Left colon (tissue), 2 donors: Measurements from ENCODE around the gene NDUFS5. TPM values are rescaled to one million over a fixed set of nuclear protein-coding genes. Genes with fewer than 3 reads are reported as not detected.

Source experiments
- total RNA-seq, 2 donors: library from RNA; stranded (reverse); fragmentation: NEBNext Ultra II Directional; extraction: Animal tissue kit (Norgen Biotek cat#: 25700); gene quantifications; one replicate each; pipeline ENCODE4 v1.2.1, GENCODE V29; 2021
- donor health status: DM: no; HTN: no; CAD: no.
- donor health status: DM: yes; HTN: yes; CAD: no.

Gene NDUFS5
- total RNA-seq, 2 donors from 2014 or later: 171 to 193 TPM

Other genes starting within 250 kb of the NDUFS5 start
- gene RRAGC, start 166.6 kb upstream of the NDUFS5 start, total RNA-seq: 10 to 100 TPM; 30.7 to 37.9 TPM
- gene MYCBP, start 153.0 kb upstream of the NDUFS5 start, total RNA-seq: 10 to 100 TPM; 32.7 to 39.3 TPM
- 1 to 10 TPM; 1.2 to 1.4 TPM for gene GJA9, start 144.8 kb upstream of the NDUFS5 start, total RNA-seq
- 10 to 100 TPM; 35.1 to 43.3 TPM for gene RHBDL2, start 84.5 kb upstream of the NDUFS5 start, total RNA-seq
- 10 to 100 TPM; 51.1 to 59.0 TPM for gene AKIRIN1, start 35.1 kb upstream of the NDUFS5 start, total RNA-seq
- gene MACF1, start 178.3 kb downstream of the NDUFS5 start, total RNA-seq: 100 to 1,000 TPM; 121 to 149 TPM